IPS-11a (cell line): Measurements from ENCODE around the gene BPGM.

ENCODE experiments used
- H3K4me3 ChIP-seq: one replicate; pipeline ENCODE4 v1.5.1; 2013; ENCODE audit warnings: low read depth, low read length, control low read depth

Gene BPGM

DNA sequence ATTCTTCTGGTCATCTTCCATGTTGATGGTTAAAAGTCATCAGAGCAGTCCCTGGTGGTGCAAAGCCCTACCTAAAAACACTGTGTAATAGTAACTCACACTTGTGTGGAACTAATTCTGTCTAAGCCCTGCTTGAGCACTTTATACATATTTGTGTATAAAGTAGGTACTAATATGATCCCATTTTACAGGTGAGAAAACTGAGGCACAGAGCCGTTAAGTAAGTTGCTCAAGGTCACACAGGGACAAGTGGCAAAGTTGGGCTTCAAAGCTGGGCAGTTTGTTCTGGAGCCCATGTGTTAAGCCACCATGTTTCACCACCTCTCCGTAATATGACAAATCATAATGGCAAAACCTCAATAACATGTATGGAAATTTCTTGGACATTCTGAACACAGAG is 48.1 kb downstream of the BPGM start:
- H3K4me3 ChIP-seq: no peak overlapping the region

DNA sequence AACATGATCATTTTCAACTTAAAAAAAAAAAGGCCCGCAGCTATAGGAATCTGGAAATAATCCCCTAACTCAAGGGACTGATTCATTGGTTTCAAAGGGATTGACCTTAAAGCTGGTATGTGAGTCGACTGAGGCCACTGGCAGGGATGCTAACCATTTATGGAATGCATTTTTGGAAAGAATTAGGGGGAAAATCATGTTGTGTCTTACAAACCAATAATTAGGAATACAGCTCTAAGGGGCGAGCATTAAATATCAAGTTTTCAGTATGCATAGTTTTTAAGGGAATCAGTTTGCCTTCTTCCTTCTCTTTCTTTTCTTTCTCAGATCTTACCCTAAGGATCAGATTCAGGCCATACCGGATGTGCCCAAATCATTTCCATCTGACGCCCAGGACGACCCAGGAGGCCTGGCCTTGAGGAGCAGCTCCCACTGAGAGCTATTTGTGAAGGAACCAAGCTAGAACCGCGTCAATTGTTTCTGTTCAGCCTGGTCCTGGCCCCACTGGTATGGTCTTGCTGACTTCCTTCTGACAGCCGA is 48.7 kb downstream of the BPGM start:
- no peak overlapping the region for H3K4me3 ChIP-seq

DNA sequence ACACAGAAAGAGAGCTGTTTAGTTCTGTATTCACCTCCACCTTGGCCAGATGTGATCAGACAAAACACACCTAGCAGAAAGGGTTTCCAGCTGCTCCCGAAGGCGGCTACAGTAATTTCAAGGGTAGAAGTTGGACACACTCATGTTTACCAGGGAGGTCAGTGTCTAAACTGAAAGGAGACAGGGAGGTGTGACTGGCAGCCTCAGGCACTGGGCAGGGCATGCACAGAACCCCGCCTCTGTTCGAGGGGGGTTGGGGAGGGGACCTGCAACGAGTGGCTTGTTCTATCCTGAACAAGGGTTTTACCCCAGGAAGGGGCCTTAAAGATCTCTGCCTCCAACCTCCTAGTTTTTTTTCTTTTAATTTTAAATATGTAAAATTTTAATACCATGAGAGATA is 49.6 kb downstream of the BPGM start:
- no peak overlapping the region for H3K4me3 ChIP-seq

DNA sequence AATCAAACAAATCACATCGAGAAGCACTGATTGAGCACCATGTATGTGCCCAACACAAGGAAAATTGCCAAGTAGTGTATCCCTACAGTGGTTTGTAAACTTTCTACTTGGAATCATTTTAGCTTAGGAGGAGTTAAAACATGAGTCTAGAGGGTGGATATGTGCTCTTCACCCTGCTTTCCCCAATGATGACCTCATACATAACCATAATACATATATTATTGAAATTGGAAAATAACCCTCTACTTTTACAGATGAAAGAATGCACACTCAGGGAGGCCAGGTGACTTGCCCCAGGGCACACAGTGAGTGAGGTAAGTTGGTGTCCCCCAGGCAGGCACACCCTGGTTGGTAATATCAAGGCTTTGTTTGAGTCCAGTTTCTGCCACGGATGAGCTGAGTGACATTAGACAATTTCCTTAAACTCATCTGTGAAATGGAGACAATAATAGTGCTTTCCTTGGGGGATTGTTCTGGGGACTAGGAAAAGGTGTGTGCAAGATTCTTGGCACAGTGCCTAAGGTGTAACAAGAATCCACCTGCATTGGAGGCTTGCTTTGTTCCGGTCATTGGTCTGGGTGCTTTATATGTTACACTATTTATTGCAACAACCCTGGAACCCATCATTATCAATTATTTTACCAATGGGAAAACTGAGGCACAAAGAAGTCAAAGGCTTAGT is 50.7 kb downstream of the BPGM start:
- H3K4me3 ChIP-seq: no peak overlapping the region

DNA sequence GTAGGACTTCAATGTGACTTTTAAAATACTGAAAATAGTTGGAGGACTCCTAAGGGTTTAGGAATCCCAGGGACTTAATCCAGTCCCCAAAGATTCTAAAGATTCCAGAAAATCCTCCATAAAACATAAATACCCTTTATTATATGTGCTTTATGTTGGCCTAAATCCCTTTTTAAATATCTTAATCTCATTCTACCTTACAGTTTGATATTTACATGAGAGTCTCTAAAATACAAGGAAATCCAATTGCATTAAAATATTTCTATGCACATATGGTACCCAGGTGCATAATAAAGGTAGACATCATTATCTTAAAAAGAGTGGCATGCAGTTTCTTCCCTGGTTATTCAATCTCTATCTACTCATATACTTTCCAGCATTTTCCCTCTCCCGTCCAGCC is 51.8 kb downstream of the BPGM start:
- no peak overlapping the region for H3K4me3 ChIP-seq

DNA sequence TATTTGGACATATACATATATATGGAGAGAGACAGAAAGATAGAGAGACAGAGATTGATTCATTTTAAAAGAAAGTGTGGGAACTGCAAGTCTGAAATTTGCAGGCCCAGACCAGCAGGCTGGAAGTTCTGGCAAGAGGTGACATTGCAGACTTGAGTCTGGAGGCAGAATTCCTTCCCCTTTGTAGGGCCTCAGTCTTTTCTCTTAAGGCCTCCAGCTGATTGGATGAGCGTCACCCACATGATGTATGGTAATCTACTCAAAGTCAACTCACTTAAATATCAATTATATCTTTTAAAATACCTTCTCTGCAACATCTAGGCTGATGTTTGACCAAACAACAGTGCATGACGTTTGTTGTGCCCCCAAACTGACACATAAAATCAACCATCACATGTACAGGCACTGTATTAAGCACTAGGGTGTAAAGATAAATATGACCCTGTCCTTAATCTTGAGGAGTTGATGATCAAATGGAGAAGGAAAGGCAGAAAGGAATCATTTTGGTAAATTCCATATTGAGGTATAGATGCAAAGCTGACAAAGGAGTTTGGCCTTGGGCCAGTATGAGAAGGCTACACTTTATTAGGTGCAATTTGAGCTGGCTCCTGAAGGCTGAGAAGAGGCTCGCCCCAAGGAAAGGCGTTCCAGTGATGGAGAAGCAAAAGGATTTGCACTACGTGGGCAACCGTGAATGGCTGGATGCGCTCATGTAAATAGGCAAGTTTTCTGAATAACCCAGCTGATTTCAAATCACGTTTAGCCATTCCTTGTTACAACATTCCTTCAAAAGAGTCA is 52.6 kb downstream of the BPGM start:
- H3K4me3 ChIP-seq: no peak overlapping the region

DNA sequence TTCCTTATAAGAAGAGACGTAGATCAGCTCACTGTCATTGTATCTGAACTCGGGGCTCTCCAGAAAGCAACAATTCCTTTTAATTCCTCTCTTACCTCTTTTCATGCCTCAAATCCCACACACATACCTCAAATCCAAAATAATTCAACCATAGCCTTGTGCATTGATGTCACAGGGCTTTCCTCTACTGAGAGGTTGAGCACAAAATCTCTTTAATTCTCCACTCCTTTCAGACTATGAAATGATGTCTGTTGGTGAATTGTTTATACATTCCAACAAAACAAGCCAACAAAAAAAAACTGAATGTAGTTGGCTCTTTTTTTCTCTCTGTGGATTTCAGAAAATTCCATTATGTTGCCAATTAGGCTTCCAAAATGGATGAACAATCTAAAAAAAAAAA is 53.2 kb downstream of the BPGM start:
- no peak overlapping the region for H3K4me3 ChIP-seq

DNA sequence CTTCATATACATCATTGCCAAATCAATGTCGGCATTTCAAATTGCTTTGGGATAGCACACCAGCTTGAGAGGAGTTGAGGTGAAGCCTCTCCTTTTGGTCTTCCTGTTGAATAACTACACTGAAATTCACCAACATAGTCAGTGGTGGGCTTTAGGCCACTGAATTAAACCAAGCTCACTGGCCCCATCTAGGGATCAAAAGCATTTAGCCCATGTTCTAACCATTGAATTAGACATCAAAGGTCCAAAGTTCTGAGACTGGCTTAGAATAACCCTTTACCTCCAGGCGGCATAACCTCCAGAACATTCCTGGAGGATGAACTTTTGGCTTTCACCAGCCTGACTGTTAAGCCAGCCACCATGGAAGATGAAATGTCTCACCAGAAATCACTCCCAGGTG is 54.6 kb downstream of the BPGM start:
- H3K4me3 ChIP-seq: no peak overlapping the region

DNA sequence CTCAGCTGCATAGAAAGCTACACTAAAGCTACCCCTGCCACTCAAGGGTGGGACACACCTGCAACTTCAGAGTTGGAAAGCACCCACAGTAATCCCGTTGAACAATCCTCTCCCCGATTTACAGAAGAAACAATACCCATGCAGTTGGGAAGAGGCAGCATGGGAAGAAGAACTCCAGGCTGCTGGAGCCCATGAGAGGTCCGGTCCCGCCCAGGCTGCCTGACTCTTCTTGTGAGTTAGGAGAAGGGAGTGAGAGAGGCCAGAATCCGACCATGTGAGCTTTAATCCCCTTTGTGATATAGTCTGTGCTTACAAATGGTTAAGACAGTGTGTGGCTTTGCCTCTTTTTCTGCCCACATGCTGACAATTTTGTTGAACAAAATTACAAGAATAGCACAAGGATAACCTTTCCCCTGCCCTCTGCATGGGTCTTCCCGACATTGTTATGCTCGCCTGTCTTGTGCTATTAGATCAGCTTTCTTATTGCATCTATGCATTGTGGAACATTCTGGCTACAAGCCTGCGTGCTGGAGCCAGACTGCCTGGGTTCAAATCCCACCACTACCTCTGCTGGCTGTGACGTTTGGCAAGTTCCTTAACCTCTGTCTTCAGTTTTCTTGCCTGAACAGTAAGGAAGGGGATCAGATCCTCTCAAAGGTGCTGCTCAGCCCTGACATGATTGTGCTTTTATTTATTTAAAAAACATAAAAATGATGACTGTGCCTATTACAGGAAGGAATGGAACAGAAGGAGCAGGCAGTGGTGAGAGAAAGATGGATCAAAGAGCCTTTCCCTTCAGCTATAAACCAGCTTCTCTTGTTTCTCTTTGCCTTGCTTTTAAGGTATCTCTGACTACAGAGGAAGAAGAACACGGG is 56.0 kb downstream of the BPGM start:
- H3K4me3 ChIP-seq: no peak overlapping the region

DNA sequence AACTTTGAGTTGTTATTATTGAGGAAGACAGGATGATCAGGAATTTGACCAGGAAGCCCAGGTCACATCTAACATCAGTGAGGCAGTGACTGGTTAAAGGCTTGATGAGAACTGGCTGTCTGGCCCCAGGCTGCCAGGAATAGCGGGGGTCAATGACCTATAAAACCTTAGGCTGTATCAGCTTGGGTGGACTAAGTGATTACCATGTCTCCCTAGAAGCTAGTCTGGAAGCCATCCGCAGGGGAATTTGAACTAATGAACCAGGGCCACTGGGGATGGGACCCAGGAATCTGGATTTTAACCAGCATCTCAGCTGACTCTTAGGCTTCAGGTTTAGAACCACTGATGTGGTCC is 56.6 kb downstream of the BPGM start:
- no peak overlapping the region for H3K4me3 ChIP-seq

DNA sequence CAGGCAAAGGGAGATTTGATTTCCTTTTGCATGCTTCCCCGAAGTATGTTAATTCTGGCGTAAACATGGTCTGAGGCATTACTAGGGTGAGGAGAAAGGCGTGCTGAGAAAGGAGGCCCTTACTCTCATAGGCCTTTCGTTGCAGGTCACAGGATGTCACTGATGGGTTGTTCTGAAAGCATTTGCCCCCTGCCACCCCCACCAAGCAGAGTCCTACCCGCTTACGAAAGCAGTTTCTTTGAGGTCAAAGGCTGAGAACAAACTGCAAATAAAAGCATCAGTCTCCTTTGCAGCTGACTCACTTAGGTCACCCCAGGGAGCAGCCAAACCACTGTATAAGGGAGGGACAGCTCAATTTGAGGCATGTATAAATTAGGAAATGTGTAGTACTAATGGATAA is 57.1 kb downstream of the BPGM start:
- no peak overlapping the region for H3K4me3 ChIP-seq

DNA sequence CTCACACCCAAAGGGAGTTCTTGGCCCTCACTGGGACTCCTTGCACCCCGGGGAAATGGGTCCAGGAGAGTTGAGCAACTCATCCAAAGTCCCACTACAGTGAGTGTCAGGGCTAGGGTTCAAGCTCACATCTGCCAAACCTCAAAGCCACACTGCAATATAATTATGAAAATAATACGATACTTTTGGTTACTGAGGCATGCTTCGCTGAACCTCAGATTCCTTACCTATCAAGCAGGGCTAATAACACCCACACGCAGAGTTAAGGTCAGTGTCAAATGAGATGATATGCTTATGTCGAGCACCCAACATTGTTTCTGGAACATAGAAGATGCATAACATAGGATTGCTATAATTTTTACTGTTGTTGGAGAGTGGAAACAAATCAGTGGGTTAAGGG is 58.2 kb downstream of the BPGM start:
- no peak overlapping the region for H3K4me3 ChIP-seq

DNA sequence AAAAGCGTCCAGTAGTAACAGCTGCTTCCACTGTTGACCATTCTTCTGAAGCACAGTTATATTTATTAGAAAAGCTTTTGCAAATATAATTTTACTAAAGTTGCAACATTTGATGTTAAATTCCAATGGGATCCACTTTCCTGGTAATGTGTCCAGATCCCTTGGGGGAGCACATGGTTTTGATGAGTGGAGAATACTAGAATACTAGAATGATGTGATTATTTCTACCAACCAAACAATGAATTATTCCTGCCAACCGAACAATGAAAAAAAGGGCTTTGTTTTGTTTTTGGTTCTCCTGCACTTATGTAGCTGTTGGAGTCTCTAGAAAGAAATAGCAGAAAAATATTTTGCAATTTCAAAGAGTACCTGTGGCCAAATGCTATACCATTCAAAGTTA is 59.1 kb downstream of the BPGM start:
- no peak overlapping the region for H3K4me3 ChIP-seq

DNA sequence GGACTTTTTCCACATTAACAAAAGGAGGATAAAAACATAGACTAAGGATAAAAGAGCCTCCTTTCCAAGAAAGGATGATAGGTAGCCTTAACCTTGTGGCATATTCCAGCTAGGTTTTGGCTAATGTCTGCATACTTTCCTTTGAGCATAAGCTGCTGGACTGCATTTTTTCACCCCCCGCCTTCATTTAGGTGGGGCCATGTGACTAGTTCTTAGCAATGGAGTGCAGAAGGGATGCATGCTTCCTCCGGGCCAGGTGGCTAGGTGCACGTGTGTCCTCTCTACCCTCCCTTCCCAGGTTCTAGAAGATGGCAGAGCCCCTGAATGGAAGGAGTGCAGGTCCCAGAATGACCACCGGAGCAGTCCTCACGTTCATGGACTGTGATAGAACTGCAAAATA is 59.8 kb downstream of the BPGM start:
- no peak overlapping the region for H3K4me3 ChIP-seq

DNA sequence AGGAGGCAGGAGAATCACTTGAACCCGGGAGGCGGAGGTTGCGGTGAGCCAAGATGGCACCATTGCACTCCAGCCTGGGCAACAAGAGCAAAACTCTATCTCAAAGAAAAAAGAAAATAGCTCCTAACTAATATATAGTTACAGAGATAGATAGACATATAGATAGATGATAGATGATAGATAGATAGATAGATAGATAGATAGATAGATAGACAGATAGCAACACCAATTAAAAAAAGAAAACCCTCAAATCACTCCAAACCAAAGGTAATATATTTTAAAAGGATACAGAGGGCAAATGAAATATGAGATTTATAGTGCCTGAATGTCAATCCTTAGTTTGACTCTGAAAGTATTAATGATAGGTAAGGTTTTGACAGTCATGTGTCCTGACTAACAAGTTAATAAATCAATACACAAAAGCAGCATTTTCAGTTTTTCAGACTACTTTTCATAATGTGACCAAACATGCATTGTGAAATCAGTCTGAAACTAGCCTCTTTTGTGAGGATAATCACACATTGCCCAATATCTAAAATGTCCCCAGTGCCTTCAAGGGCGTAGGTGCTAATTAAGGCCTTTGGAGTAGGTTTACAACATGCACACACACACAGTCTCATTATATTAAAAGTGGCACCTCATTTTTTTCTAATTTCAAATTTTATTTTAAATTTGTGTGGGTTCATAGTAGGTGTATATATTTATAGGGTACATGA is 61.2 kb downstream of the BPGM start:
- H3K4me3 ChIP-seq: no peak overlapping the region

DNA sequence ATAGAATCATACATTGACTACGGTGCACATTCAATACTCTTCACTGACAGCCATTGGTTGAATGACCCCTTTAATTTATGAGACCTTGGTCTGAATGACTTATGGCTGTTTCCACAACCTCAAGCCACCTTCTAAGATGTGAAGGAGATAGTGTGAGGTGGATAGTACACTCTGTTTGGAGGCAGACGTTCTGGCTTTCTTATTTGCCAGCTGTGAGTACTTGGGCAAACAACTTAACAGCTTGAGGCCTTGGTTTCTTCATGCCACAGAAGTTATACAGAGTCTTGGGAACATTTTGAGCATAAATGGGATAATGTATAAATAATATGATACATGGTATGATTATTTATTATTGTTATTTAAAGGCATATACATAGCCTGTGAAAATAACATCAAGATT is 62.0 kb downstream of the BPGM start:
- no peak overlapping the region for H3K4me3 ChIP-seq

DNA sequence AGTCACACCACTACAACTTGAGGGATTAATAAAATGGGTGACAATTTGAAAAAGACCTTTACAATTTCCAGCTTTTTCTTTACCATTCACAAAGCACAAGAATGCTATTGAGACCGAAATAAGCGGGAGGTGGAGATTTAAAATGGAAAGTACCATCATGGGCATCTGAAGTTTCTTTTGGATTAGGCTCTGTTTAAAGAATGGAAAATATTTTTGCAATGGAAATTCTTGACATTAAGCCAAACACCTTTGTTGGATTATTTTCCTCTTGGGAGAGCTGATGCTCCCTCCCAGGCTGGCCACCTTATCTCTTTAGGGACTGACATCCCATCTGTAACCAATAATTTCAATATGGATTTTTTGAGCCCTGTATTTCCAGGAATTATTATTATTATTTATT is 62.5 kb downstream of the BPGM start:
- no peak overlapping the region for H3K4me3 ChIP-seq

DNA sequence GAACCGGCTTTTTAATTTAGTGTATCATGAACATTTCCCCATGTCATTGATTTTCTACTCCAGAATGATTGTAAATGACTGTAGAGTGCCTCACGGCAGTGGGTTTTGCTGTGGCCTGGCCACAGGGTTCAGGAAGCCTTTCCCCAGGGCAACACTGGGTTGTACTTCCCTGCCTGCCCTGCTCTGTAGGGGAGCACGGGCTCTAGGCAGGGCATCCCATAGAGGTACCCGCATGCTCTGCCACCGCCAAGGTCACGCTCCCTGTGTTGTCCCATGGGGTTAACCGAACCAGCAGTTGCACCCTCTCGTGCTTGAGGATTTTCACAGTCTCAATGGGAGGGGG is 63.8 kb downstream of the BPGM start:
- no peak overlapping the region for H3K4me3 ChIP-seq

DNA sequence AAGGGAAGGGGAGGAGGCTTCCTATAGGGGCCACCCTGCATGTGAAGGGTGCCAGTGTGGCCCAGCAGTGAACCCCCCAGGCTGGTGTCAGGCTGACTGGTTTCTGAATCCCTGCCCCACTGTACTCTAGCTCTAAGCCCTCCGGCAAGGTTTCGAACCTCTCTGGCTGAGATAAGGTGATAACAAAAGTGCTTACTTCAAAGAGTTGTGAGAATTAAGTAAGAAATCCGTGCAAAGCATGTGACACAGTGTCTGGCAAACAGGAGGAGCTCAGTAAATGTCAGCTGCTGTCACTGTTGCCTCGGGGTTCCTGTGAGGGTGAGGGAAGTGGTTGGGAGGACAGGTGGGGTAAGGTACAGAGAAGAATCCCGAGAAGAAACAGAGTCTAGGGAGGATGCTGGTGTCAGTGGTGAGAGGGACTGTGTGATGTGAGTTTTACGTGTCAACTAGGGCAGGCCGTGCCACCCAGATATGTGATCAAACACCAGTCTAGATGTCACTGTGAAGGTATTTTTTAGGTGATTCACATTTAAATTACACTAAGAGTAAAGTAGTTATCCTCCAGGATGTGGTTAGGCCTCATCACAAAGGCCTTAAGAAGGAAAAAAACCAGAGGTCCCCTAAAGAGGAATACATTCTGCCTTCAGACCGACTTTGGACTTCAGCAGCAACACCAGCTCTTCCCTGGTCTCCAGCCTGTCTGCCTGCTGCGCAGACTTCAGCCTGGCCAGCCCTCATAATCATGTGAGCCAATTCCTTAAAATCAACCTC is 64.4 kb downstream of the BPGM start:
- no peak overlapping the region for H3K4me3 ChIP-seq

DNA sequence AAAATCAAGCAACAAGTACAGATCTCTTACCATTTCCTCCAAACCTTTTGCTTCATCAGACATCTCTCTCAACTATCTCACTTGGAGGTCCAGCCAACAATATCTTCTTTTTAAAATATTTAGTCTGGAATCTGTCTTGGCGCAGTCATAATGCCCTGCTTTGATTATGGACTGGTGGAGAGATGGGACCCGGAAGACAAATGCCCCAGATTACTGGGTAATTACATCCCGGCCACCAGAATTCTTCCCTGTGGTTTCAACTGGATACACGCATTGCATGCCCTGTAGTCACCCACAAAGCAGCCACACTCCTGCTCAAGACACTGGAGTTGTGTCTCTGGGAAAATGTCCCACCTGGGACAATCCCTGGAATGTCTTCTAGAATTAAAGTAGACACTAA is 65.5 kb downstream of the BPGM start:
- H3K4me3 ChIP-seq: no peak overlapping the region
